ELF-1 (cell line): ENCODE results near the gene PRPF38A.
A peak's percentile ranks its signal among the peaks of the same experiment; 100 is the strongest.

ENCODE experiments used
- DNase-seq: peaks from one replicate; pipeline ENCODE4 v3.0.0-alpha.2; 2016; ENCODE audit warnings: low read depth, low spot score

PRPF38A gene

DNA sequence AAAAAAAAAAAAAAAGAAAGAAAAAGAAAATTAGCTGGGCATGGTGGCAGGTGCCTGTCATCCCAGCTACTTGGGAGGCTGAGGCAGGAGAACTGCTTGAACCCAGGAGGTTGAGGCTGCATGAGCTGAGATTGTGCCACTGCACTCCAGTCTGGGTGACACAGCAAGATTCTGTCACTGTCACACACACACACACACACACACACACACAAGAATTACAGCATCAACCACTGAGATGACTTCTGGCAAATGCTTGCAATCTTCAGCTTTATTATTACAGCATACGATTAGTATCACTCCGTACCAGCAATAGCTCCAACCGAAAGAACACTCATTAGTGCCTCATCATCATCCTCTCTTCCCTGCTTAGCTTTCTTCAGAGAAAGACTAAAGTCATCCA, 4.8 kb upstream of the PRPF38A start:
- no peak for DNase-seq

DNA sequence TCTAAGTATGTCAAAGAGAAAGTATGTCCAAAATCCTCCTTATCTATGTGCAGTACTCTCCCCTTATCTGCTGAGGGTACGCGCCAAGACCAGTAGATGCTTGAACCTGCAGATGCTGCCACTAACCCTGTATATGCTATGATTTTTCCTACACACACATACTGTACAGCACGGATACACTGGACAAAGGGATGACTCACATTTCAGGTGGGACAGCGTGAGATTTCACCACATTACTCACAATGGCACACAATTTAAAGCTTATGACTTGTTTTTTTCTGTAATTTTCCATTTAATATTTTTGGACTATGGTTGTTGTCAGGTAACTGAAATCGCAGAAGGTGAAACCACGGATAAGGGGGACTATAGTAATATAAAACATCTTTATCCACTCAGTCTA, 4.3 kb upstream of the PRPF38A start:
- no peak for DNase-seq

DNA sequence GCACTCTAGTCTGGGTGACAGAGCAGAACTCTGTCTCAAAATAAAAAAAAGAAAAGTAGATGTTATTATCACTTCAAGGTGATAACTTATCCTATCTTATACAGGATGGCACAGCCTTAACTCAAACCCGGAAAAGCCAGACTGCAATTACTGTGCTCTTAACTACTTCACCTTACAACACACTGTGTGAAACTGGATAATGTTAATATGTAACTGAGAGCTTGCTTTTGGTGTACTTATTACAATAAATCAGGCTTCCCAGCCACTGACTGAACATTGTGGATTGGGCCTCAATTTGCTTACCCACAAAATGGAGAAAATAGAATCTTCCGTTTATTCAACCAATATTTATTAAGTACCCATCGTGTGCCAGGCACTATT, 1.6 kb upstream of the PRPF38A start:
- DNase-seq, result no peak

DNA sequence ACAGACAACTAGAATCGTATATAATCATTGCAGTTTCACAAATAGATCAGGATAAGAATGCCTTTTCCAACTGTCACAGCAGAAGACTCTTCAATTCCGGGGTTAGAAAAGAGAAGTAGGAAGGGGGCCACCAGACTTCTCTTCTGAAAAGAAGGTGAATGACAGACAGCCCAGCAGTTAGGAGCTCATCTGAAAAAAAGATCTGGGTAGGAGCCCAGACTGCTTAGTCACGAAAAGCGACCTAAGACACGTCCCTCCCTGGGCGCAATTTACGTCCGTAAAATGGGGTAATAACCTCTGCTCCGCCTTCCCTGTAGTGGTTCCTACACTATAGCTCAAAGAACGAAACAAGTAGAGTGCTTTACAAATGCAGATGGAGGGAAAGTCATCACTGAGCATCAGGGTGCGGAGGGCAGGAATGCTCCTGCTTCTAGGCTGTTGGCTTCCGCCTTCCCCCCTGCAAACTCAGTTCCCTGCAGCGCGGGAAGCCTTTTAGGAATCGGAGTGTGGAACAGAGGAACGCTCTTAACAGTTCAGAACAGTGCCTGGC, 761 bp upstream of the PRPF38A start:
- DNase-seq, result peak; percentile 79

DNA sequence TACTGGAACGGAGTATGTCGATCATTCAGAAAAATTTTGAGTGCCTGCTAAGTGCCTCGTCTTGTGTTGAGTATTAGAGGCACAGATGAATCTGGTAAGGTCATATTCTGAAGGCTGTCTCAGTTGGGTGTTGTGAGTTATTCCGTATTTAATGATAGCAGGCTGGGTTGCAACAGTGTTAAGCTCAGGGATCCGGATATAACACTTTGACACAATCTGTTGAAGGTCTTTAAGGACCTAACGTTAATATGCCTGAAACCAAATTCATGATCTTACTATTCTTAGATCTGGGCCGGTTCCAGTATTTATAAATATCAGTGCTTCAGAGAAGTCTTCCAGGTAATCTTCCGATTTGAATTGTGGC, 555 bp downstream of the PRPF38A start:
- no peak for DNase-seq

DNA sequence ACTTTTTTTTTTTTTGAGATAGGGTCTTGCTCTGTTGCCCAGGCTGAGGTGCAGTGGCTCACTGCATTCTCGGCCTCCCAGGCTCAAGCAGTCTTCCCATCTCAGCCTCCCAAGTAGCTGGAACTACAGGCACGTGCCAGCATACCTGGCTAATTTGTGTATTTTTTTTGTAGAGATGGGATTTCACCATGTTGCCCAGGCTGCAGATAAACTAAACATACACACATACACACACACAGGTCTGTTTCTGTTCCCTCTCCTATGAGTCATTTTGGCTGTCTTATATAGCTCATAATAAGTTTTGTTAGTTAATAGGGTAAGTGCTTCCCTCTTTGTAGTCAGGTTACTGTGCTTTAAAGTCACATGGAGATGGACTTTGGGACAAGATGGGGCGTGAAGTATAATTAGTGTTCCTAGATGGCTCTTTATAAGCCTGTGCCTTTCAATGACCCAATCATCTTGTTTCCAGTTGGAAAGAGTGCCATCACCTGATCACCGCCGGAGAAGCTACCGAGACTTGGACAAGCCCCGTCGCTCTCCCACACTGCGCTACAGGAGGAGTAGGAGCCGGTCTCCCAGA, 9.1 kb downstream of the PRPF38A start:
- no peak for DNase-seq

DNA sequence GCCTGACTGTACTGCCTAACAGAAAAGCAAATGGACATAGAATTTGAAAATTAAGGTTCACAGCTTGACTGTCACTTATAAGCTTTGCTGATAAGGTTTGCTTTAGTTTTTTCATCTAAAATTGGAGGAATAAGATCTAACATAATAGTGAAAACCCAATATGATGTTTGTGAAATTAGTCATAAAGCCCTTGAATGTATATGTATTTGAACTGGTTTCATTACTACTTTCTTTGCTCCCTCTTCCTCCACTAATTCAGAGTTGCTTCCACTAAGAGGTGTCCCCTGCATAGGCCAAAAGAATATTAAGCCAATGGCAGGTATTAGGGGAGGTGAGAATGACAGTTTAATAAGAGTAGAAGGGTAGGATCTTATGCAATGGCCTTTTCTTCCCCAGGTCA, 10.5 kb downstream of the PRPF38A start:
- DNase-seq, result no peak

DNA sequence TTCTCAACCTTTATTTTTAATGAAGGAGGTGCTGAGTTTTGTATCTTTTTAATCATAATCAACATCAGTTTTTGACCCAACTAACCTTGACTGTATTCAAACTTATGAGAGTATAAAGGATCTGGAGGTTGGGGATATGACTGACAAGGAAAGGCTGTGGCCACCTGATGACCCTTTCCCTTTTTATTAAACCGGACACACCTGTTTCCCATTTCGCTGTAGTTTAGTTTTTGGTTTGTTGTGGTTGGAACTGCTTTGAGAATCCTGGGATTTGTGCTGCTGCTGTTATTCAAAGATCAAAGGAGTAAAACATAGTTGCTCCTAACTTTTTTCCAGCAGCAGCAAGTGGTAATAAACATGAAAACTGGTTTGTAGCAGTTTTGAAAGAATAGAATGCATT, 12.4 kb downstream of the PRPF38A start:
- DNase-seq, result no peak

DNA sequence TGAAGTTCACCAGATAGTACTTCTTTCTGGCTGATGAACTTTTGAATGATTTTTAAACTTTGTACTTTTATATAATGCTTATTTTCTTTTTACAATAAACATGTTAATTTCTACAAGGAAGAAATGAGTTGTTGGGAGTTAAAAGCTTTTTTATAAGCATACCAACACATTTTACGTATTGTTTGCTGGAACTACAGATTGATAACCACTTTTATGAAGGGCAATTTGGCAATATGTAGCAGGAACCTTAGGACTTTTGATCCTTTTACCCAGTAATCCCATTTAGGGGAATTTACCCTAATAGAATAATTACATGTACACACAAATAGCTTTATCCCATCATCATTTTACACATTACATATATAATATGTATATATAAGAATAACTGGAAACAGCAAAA, 16.3 kb downstream of the PRPF38A start:
- no peak for DNase-seq

DNA sequence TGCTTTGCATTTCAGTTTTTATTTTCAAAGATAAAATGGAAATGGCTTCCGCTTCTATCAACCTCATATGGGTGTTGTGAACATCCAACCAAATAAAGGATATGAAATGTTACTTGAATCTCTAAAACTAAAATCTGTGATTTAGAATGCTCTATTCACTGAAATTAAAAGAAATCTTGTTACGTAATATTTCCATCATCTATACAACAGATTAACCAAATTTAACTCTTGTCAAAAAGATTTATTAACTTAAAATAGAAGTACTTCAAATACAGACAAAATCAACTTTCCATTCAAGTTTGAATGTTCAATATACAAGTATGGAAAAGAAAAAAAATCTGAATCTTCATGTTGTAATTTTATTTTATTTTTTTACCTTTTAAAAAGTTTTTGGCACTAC, 18.7 kb downstream of the PRPF38A start:
- no peak for DNase-seq

DNA sequence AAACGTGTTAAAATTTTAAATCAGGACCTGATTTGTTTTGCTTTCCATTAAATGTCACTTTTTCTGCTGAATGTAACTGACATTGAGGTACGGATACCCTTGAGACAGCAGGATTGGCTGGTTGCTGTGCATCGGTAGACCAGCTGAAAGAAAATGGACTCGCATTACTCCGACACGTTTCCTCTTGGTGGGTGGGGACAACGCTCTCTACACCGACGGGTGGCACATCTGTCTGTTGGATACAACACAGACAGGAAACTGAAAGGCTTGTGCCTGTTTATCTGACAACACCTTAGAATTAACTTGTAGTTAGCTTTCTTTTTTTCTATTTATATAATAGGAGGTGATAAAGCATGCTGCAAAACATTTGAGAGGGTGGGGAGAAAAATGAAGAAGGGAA, 19.4 kb downstream of the PRPF38A start:
- DNase-seq, result no peak

DNA sequence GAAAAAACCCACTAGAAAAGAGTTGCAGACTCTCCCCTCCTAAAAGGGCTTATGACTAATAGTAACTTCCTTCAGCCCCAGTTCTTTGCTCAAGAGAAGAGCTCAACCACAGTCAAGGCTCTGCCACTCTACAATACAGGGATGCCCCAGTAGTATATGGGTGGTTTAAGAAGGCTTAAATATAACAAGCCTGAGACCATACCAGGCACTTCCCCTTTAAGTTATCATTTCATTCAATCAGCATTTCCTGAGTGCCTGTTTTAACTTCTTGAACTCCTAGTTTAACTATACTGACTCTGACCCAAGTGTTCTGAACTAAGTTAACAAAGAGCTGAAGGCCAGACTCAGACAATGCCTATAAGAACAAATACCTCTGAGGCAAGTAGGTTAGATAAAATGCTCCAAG, 19.8 kb downstream of the PRPF38A start:
- no peak for DNase-seq

DNA sequence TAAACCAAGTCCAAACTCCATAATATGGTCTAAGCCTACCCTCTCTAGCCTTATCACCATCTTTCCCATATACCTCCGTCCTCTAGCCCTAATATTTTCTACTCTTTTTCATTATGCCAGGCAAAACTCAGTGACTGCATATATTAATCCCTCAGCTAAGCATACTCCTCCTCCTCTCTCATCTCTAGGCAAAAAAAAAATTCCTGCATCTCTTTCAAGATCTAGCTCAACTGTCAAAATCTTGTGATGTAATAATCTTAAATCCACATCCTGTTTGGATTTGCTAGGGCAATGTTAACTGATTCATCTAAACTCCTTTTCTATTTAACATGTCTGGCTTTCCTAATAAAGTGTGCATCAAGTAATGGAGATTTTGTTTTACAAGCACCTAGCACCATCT, 20.4 kb downstream of the PRPF38A start:
- no peak for DNase-seq

DNA sequence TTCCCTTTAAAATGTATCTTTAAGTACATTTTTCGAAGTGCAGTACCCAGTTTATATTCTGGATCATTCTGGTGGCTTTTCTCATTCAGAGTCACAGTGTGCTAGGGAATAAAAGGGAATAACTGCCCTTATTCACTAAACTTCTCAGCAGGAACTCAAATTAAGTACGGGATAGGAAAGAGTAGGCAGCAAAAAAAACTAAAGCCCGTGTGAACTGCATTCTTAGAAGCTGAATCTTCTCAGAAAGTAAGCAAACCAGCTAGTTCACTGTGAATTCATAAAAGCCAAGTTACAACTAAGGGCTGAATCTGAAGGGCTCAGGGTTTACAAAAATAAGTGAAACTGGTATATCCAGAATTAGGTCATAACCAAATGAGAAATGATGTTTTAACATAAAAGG, 22.0 kb downstream of the PRPF38A start:
- DNase-seq, result no peak

DNA sequence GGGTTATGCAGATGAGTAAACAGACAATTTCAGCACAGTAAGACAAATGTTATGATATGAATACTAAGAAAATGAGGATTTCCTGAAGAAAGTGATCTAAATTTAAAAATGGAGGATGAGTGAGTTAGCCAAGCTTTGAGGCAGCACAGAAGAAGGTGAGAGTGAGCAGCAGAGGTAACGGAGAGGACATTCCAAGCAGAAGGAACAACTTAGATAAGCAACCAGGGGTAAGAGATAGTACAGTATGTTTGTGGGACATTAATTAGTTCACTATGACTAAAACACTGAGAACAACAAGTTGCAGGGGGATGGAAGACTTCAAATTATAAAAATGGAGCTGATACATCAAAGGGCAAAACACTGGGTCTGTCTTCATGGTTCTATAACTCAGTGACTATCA, 22.8 kb downstream of the PRPF38A start:
- no peak for DNase-seq

DNA sequence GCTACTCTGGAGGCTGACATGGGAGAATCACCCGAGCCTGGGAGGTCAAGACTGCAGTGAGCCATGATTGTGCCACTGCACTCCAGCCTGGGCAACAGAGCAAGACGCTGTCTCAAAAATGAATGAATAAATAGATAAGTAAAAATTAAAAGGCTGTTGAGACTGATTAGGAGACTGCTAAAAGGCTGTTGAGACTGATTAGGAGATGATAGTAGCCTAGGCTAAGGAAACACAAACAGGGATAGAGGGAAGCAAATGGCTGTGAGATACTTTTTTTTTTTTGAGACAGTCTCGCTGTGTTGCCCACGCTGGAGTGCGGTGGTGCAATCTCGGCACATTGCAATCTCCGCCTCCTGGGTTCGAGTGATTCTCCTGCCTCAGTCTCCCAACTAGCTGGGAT, 28.4 kb downstream of the PRPF38A start:
- no peak for DNase-seq

DNA sequence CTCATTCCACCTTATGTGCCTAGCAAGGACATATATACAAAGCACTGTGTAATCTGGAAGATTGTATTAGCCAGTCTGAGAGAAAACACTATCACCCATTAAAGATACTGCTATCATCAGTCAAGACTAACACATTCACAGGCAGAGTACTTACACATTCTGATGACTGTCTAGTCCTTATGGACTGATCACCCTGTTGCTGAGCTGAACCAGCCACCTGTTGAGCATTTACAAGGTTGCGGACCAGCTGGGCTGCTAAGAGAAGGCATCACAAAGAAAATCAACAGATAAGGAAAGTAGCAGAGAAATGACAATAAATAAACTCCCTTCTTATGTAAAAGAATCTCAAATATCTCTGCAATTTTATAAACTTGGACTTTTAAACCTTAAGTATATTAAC, 30.8 kb downstream of the PRPF38A start:
- DNase-seq, result no peak

DNA sequence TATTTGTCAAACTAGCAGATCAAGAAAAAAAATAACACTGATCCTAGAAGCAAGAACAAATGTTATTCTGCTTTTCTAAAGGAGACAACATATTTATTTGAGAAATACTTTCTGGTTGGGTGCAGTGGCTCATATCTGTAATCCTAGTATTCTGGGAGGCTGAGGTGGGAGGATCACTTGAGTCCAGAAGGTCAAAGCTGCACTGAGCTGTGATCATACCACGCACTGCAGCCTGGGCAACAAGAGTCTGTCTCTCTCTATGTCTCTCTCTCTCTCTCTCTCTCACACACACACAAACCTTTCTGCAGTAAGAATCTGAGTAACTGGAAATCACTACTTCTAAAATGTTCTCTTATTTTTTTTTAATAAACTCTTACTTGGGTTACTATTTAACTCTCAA, 31.2 kb downstream of the PRPF38A start:
- DNase-seq, result no peak

DNA sequence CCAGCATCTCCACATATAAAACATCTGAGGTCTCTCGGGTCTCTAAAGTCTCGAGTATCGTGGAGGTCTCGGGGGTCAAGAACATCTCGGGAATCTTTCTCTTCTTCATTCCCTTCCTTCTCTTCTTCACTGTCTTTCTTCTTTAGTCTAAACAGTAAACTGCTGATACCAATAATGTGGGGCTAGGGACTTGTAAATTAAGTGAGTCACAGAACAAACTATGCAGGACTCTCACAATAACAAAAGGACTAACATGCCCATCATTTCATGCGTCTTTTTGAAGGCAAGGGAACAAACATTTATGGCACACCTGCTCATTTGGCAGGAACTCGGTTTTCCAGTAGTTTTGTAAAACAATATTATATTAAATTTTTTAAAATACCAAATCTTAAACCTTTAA, 32.4 kb downstream of the PRPF38A start:
- DNase-seq, result no peak

DNA sequence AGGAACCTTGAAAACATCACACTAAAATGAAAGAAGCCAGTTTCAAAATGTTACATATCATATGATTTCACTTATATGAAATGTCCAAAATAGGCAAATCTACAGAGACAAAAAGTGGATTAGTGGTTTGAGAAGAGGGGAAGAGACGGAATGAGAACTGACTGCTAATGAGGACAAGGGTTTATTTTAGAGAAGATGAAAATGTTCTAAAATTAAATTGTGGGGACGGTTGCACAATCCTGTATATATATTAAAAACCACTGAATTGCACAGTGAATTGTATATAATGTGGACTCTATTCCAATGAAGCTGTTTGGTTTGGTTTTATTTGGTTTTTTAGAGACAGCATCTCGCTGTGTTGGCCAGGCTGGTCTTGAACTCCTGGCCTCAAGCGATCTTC, 35.6 kb downstream of the PRPF38A start:
- no peak for DNase-seq

DNA sequence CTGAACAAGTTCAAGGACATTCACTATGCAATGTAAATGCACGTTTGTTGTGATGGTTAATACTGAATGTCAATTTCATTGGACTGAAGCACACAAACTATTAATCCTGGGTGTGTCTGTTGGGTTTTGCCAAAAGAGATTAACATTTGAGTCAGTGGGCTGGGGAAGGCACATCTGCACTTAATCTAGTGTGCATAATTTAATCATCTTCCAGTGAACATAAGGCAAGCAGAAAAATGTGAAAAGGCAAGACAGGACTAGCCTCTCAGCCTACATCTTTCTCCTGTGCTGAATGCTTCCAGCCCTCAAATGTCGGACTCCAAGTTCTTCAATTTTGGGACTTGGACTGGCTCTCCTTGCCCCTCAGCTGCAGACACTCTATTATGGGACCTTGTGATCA, 40.1 kb downstream of the PRPF38A start:
- DNase-seq, result no peak

DNA sequence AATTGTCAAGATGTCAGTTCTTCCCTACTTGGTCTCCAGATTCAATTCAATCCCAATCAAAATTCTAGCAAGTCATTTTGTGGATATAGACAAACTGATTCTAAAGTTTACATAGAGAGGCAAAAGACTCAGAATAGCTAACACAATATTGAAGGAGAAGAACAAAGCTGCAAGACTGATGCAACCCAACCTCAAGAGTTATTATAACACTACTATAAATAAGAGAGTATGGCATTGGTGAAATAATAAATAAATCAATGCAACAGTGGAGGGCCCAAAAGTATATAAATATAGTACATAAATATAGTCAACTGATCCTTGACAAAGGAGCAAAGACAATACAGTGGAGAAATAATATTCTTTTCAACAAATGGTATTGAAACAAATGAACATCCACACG, 49.7 kb downstream of the PRPF38A start:
- no peak for DNase-seq

DNA sequence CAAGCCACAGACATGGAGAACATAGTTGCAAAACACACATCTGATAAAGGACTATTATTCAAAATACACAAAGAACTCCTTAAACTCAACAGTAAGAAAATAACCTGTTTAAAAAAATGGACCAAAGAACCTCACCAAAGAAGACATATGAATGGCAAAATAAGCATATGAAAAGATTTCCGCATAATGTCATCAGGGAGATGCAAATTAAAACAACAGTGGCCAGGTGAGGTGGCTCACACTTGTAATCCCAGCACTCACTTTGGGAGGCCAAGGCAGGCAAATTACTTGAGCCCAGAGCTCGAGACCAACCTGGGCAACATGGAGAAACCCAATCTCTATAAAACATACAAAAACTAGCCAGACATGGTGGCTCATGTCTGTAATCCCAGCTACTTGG, 50.4 kb downstream of the PRPF38A start:
- DNase-seq, result no peak

DNA sequence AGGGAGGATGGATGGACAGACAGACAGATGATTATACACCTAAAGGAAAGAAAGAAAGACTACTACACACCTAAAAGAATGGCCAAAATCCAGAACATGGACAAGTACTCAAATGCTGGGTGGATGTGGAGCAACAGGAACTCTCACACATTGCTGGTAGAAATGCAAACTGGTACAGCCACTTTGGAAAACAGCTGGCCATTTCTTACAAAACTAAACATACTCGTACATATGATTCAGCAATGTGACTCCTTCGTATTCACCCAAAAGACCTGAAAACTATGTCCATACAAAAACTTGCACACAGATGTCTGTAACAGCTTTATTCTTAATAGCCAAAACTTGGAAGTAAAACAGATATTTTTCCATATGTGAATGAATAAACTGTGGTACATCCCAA, 51.3 kb downstream of the PRPF38A start:
- DNase-seq, result no peak
